IMR-90 (cell line): ENCODE measurements around the gene SLC6A15. TPM values are rescaled to one million over a fixed set of nuclear protein-coding genes. Genes with fewer than 3 reads are reported as not detected.

Experiments used
- ATAC-seq: fragments of 200-7000 bp; cut with Tn5 transposase; 2 replicates; pipeline ENCODE4 v1.9.1; 2020; ENCODE audit warnings: low read depth, mild to moderate bottlenecking, moderate library complexity
- BruUV-seq: library from RNA; stranded (reverse); fragments of 400-500 nt; replicated peaks from 2 replicates; lab custom pipeline; 2021; lab: Mats Ljungman, UMichigan
- CTCF ChIA-PET: fragments of 300-600 bp; formaldehyde crosslinking; extraction: SDS; loops from one replicate; lab custom pipeline; 2021; ENCODE audit warnings: antibody characterized with exemption; lab: Yijun Ruan, JAX
- POLR2A ChIA-PET: fragments of 300-600 bp; sonication (Branson Sonifier 250); formaldehyde crosslinking; loops from one replicate; lab custom pipeline; 2022; ENCODE audit warnings: antibody characterized with exemption; ENCODE audit not compliant: unreplicated experiment; lab: Charles Lee
- DNase-seq: peaks from one replicate; pipeline ENCODE4 v3.0.0; 2013
- H2AFZ ChIP-seq: replicated peaks from 2 replicates; pipeline ENCODE3; 2013; ENCODE audit warnings: low read length, mild to moderate bottlenecking; ENCODE audit not compliant: poor library complexity
- H2AK5ac ChIP-seq: 2 replicates; pipeline ENCODE4 v1.6.1; 2013; ENCODE audit warnings: low read depth, low read length, inconsistent platforms
- H2AK9ac ChIP-seq: replicated peaks from 2 replicates; pipeline ENCODE3; 2013; ENCODE audit warnings: mild to moderate bottlenecking, low read depth, low read length, moderate library complexity; ENCODE audit not compliant: poor library complexity
- H2BK120ac ChIP-seq: 2 replicates; pipeline ENCODE4 v1.6.1; 2013; ENCODE audit warnings: low read depth, low read length, inconsistent platforms
- H2BK15ac ChIP-seq: 3 replicates; pipeline ENCODE4 v1.6.1; 2013; ENCODE audit warnings: low read depth, low read length, inconsistent platforms
- H2BK20ac ChIP-seq: 2 replicates; pipeline ENCODE4 v1.6.1; 2013; ENCODE audit warnings: low read depth, mild to moderate bottlenecking, inconsistent platforms, low read length, moderate library complexity
- H2BK5ac ChIP-seq: 2 replicates; pipeline ENCODE4 v1.6.1; 2013; ENCODE audit warnings: mild to moderate bottlenecking, low read depth, low read length, inconsistent platforms; ENCODE audit not compliant: poor library complexity, severe bottlenecking
- H3K14ac ChIP-seq: replicated peaks from 2 replicates; pipeline ENCODE4 v1.6.1; 2013; ENCODE audit warnings: low read depth, low read length, inconsistent platforms
- H3K18ac ChIP-seq: 2 replicates; pipeline ENCODE4 v1.6.1; 2013; ENCODE audit warnings: low read depth, low read length, control low read depth
- H3K23ac ChIP-seq: 2 replicates; pipeline ENCODE4 v1.6.1; 2013; ENCODE audit warnings: low read depth, low read length, inconsistent platforms
- H3K27ac ChIP-seq: 2 replicates; pipeline ENCODE4 v1.5.1; 2013; ENCODE audit warnings: mild to moderate bottlenecking, control low read depth, low read length; ENCODE audit not compliant: insufficient read depth
- H3K27me3 ChIP-seq: 2 replicates; pipeline ENCODE4 v1.6.1; 2013; ENCODE audit warnings: low read length; ENCODE audit not compliant: control insufficient read depth, insufficient read depth
- H3K36me3 ChIP-seq: 2 replicates; pipeline ENCODE4 v1.6.1; 2013; ENCODE audit warnings: low read length, mixed read lengths; ENCODE audit not compliant: control insufficient read depth, insufficient read depth
- H3K4ac ChIP-seq: 2 replicates; pipeline ENCODE4 v1.6.1; 2013; ENCODE audit warnings: low read depth, low read length, inconsistent platforms
- H3K4me1 ChIP-seq: 2 replicates; pipeline ENCODE4 v1.6.1; 2013; ENCODE audit warnings: low read length, mixed read lengths; ENCODE audit not compliant: control insufficient read depth, insufficient read depth
- H3K4me2 ChIP-seq: 2 replicates; pipeline ENCODE4 v1.6.1; 2013; ENCODE audit warnings: low read depth, mild to moderate bottlenecking, control low read depth, low read length, moderate library complexity
- H3K4me3 ChIP-seq: 2 replicates; pipeline ENCODE4 v1.5.1; 2013; ENCODE audit warnings: low read depth, mild to moderate bottlenecking, control low read depth, low read length, moderate library complexity; ENCODE audit not compliant: insufficient read depth
- H3K56ac ChIP-seq: 2 replicates; pipeline ENCODE4 v1.6.1; 2013; ENCODE audit warnings: low read length, inconsistent platforms; ENCODE audit not compliant: insufficient read depth; ENCODE audit errors: extremely low read depth
- H3K79me1 ChIP-seq, 2 experiments: 2 replicates each; pipeline ENCODE4 v1.6.1; 2013; ENCODE audit warnings: low read length in 2 of 2, inconsistent platforms in 1 of 2, low read depth in 1 of 2
- H3K9ac ChIP-seq: 2 replicates; pipeline ENCODE4 v1.6.1; 2013; ENCODE audit warnings: low read depth, low read length, control low read depth
- H3K9me1 ChIP-seq: 2 replicates; pipeline ENCODE4 v1.6.1; 2013; ENCODE audit warnings: low read length, inconsistent platforms; ENCODE audit not compliant: insufficient read depth
- H3K9me3 ChIP-seq: 2 replicates; pipeline ENCODE4 v1.6.1; 2013; ENCODE audit warnings: low read length; ENCODE audit not compliant: control insufficient read depth, insufficient read depth
- H4K20me1 ChIP-seq: 2 replicates; pipeline ENCODE4 v1.6.1; 2013; ENCODE audit warnings: low read length, inconsistent platforms; ENCODE audit not compliant: insufficient read depth
- H4K5ac ChIP-seq: 2 replicates; pipeline ENCODE4 v1.6.1; 2013; ENCODE audit warnings: mild to moderate bottlenecking, low read depth, low read length, control low read depth
- H4K8ac ChIP-seq, 2 experiments: 2 replicates each; pipeline ENCODE4 v1.6.1; 2013; ENCODE audit warnings: low read depth in 2 of 2, low read length in 2 of 2, control low read depth in 1 of 2, inconsistent platforms in 1 of 2
- H4K91ac ChIP-seq: 2 replicates; pipeline ENCODE4 v1.6.1; 2013; ENCODE audit warnings: low read depth, low read length, inconsistent platforms; ENCODE audit not compliant: insufficient read depth
- BHLHE40 ChIP-seq: fragments of 150-350 bp; IDR thresholded peaks from 2 replicates; pipeline ENCODE4 v1.6.1; 2016; ENCODE audit warnings: mild to moderate bottlenecking, low read depth, low read length
- CEBPB ChIP-seq: IDR thresholded peaks from 2 replicates; pipeline ENCODE4 v1.6.1; 2012; ENCODE audit warnings: low read depth, low read length, improper control_type of control experiment
- CHD1 ChIP-seq: IDR thresholded peaks from 2 replicates; pipeline ENCODE4 v1.6.1; 2012; ENCODE audit warnings: low read depth, low read length, improper control_type of control experiment
- CTCF ChIP-seq: conservative IDR thresholded peaks from 2 replicates; pipeline ENCODE4 v1.5.1; 2012; ENCODE audit warnings: mild to moderate bottlenecking, low read depth, low read length, improper control_type of control experiment
- FOS ChIP-seq: fragments of 150-350 bp; IDR thresholded peaks from 2 replicates; pipeline ENCODE4 v1.6.1; 2016; ENCODE audit warnings: low read depth, low read length
- MAFK ChIP-seq: IDR thresholded peaks from 2 replicates; pipeline ENCODE4 v1.6.1; 2012; ENCODE audit warnings: low read depth, low read length, improper control_type of control experiment
- MAZ ChIP-seq: IDR thresholded peaks from 2 replicates; pipeline ENCODE4 v1.6.1; 2012; ENCODE audit warnings: low read depth, mild to moderate bottlenecking, low read length, improper control_type of control experiment, moderate library complexity, borderline replicate concordance
- MXI1 ChIP-seq: IDR thresholded peaks from 2 replicates; pipeline ENCODE4 v1.6.1; 2012; ENCODE audit warnings: low read depth, mild to moderate bottlenecking, low read length, moderate library complexity, borderline replicate concordance
- NFE2L2 ChIP-seq: fragments of 150-350 bp; IDR thresholded peaks from 2 replicates; pipeline ENCODE4 v1.6.1; 2016; ENCODE audit warnings: low read depth, mild to moderate bottlenecking, low read length
- POLR2A ChIP-seq: IDR thresholded peaks from 2 replicates; pipeline ENCODE4 v1.6.1; 2012; ENCODE audit warnings: mild to moderate bottlenecking, low read depth, low read length
- RAD21 ChIP-seq: IDR thresholded peaks from 2 replicates; pipeline ENCODE4 v1.6.1; 2012; ENCODE audit warnings: low read length, improper control_type of control experiment
- RCOR1 ChIP-seq: IDR thresholded peaks from 2 replicates; pipeline ENCODE4 v1.6.1; 2012; ENCODE audit warnings: mild to moderate bottlenecking, low read length, improper control_type of control experiment; ENCODE audit not compliant: insufficient replicate concordance
- RFX5 ChIP-seq: IDR thresholded peaks from 2 replicates; pipeline ENCODE4 v1.8.0; 2012; ENCODE audit warnings: low read depth, mild to moderate bottlenecking, low read length, moderate library complexity
- SMC3 ChIP-seq: fragments of 150-350 bp; IDR thresholded peaks from 2 replicates; pipeline ENCODE4 v1.6.1; 2016; ENCODE audit warnings: low read depth, mild to moderate bottlenecking, antibody characterized with exemption, low read length, moderate library complexity
- USF2 ChIP-seq: fragments of 150-350 bp; IDR thresholded peaks from 2 replicates; pipeline ENCODE4 v1.6.1; 2017; ENCODE audit warnings: mild to moderate bottlenecking, antibody characterized with exemption, low read length, low read depth
- WGBS, 2 experiments: methylation state at CpG; one replicate each; pipeline versions ENCODE4 v1.1.5 to v1.1.7; 2013; ENCODE audit warnings: missing lambda C conversion rate in 2 of 2; ENCODE audit not compliant: insufficient read length in 1 of 2; ENCODE audit errors: extremely low coverage in 2 of 2; 5-methylcytosine and 5-hydroxymethylcytosine counted together
- dilution Hi-C: fragments of 300-500 bp; cut with HindIII; formaldehyde crosslinking; loops from one replicate; pipeline ENCODE4 v1.14.3; 2018; ENCODE audit warnings: low sequenced_read_pairs; ENCODE audit not compliant: unreplicated experiment
- in situ Hi-C: fragments of 300-500 bp; cut with MboI; formaldehyde crosslinking; loops from 3 replicates; pipeline ENCODE4 v1.14.3; 2019; ENCODE audit warnings: low sequenced_read_pairs, inconsistent platforms, mixed read lengths
- intact Hi-C: fragments of 100-400 bp; cut with micrococcal nuclease; formaldehyde crosslinking; loops from 2 replicates; pipeline ENCODE4 v1.10.0; 2022
- polyA plus RNA-seq, 3 experiments: library from polyadenylated mRNA; depleted of rRNA; stranded (reverse); fragments of >200 nt; gene quantifications; 2 replicates each; pipeline ENCODE4 v1.2.3, GENCODE V29; 2012; ENCODE audit warnings: low replicate concordance in 1 of 3
- total RNA-seq: library from RNA; depleted of rRNA; stranded (reverse); fragments of >200 nt; gene quantifications from 2 replicates; pipeline ENCODE4 v1.2.3, GENCODE V29; 2012
- TF ChIP-seq, protein P1 (sequence below): fragments of 150-350 bp; IDR thresholded peaks from 2 replicates; pipeline ENCODE4 v1.6.1; 2016; ENCODE audit warnings: low read depth, mild to moderate bottlenecking, low read length, moderate library complexity, borderline replicate concordance

Gene SLC6A15
- total and polyA plus RNA-seq, 2 of the 4 experiments (the other 2 are of a cell fraction), result 0.32 to 0.72 TPM

GRCh38 chr12:84919271-84919670, 6.7 kb upstream of the SLC6A15 start:
- Histone ChIP-seq H3K56ac (no peak overlapping the region), H2BK5ac (no peak overlapping the region), H2AK5ac (no peak overlapping the region), H4K8ac (no peak overlapping the region), H3K9me1 (no peaks in the 10 kb centered on the region), H3K9me3 (no peaks in the 10 kb centered on the region), H3K4me1 (no peaks in the 10 kb centered on the region), H2AK9ac (no peak overlapping the region), H3K4me2 (no peak overlapping the region), H4K5ac (no peak overlapping the region), H2AFZ (no peak overlapping the region), H2BK120ac (no peak overlapping the region), H2BK20ac (no peak overlapping the region), H3K4me3 (no peak overlapping the region), H3K27me3 (no peaks in the 10 kb centered on the region), H3K18ac (no peak overlapping the region), H3K36me3 (no peaks in the 10 kb centered on the region), H3K14ac (no peak overlapping the region), H3K9ac (no peak overlapping the region), H3K4ac (no peak overlapping the region), H2BK15ac (no peak overlapping the region), H3K79me1 (no peaks in the 10 kb centered on the region), H4K91ac (no peak overlapping the region), H4K20me1 (no peaks in the 10 kb centered on the region), H3K27ac (no peak overlapping the region), H3K23ac (no peak overlapping the region)
- dilution Hi-C loops (no loop called here), intact Hi-C loops (no loop called here), in situ Hi-C loops (no loop called here)
- DNase-seq (peak; percentile 43), ATAC-seq (no peak)
- WGBS, 2 experiments, result no CpG with 5 or more reads among the region's 1 CpG
- no TSS peak for BruUV-seq
- TF ChIP-seq SMC3 (no peak), MAZ (no peak), CTCF (no peak), RFX5 (no peak), MAFK (no peak), CEBPB (no peak), CHD1 (no peak), NFE2L2 (no peak), RCOR1 (no peak), MXI1 (no peak), FOS (no peak), POLR2A (no peak), RAD21 (no peak), BHLHE40 (no peak), USF2 (no peak)
- TF ChIP-seq, protein P1, sequence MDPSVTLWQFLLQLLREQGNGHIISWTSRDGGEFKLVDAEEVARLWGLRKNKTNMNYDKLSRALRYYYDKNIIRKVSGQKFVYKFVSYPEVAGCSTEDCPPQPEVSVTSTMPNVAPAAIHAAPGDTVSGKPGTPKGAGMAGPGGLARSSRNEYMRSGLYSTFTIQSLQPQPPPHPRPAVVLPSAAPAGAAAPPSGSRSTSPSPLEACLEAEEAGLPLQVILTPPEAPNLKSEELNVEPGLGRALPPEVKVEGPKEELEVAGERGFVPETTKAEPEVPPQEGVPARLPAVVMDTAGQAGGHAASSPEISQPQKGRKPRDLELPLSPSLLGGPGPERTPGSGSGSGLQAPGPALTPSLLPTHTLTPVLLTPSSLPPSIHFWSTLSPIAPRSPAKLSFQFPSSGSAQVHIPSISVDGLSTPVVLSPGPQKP, result no peak
- ChIA-PET POLR2A (no interaction called here), CTCF (no interaction called here)
